Endothelial cell of umbilical vein (primary cell): ENCODE data around the gene EHMT1. TPM values are rescaled to one million over a fixed set of nuclear protein-coding genes. Genes with fewer than 3 reads are reported as not detected.

ENCODE experiments used
- BruUV-seq: library from RNA; stranded (reverse); fragments of 400-500 nt; replicated peaks from 2 replicates; lab custom pipeline; 2021; lab: Mats Ljungman, UMichigan
- CTCF ChIA-PET: fragments of 300-600, 350-600 bp; sonication (Branson Sonifier 250); formaldehyde crosslinking; loops from one replicate; lab custom pipeline; 2021; ENCODE audit warnings: antibody characterized with exemption, inconsistent platforms; lab: Charles Lee
- POLR2A ChIA-PET: fragments of 300-600, 350-600 bp; sonication (Branson Sonifier 250); formaldehyde crosslinking; loops from one replicate; lab custom pipeline; 2021; ENCODE audit warnings: antibody characterized with exemption, inconsistent platforms; lab: Charles Lee
- DNase-seq: peaks from one replicate; pipeline ENCODE4 v3.0.0-alpha.2; 2011; ENCODE audit warnings: low read depth, low spot score
- FAIRE-seq: peaks from 2 replicates; lab custom pipeline; 2011; peaks lifted over from hg19 to GRCh38; lab: Jason Lieb, UNC
- H2AFZ ChIP-seq: 2 replicates; pipeline ENCODE4 v1.6.0; 2012; ENCODE audit warnings: low read depth, low read length, control low read depth, inconsistent platforms
- H3K27ac ChIP-seq: 2 replicates; pipeline ENCODE4 v1.5.1; 2011; ENCODE audit warnings: low read depth, mild to moderate bottlenecking, control low read depth, low read length, moderate library complexity; ENCODE audit not compliant: insufficient read depth
- H3K27me3 ChIP-seq, 2 experiments: 2 replicates each; pipeline versions ENCODE4 v1.6.0 to v1.6.1; 2011; ENCODE audit warnings: low read length in 2 of 2, mixed read lengths in 1 of 2; ENCODE audit not compliant: control insufficient read depth in 2 of 2, insufficient read depth in 2 of 2
- H3K36me3 ChIP-seq, 2 experiments: 2 replicates in 1 of 2; 3 replicates in 1 of 2; pipeline ENCODE4 v1.5.1; 2011; ENCODE audit warnings: low read length in 2 of 2, mild to moderate bottlenecking in 1 of 2, moderate library complexity in 1 of 2; ENCODE audit not compliant: control insufficient read depth in 2 of 2, insufficient read depth in 2 of 2; ENCODE audit errors: extremely low read depth in 1 of 2
- H3K4me1 ChIP-seq: 3 replicates; pipeline ENCODE4 v1.5.1; 2011; ENCODE audit warnings: mild to moderate bottlenecking, low read length; ENCODE audit not compliant: control insufficient read depth, insufficient read depth; ENCODE audit errors: extremely low read depth
- H3K4me2 ChIP-seq: 2 replicates; pipeline ENCODE4 v1.6.1; 2011; ENCODE audit warnings: low read length, control low read depth, mixed read lengths; ENCODE audit not compliant: insufficient read depth
- H3K4me3 ChIP-seq, 3 experiments: fragments of 200-600 bp in 1 of 3; sonication (generic), shearing (Covaris generic) in 1 of 3; replicated peaks in 1 of 3; 2 replicates each; pipeline ENCODE4 v1.5.1; 2011 to 2016; ENCODE audit warnings: control low read depth in 3 of 3, low read length in 3 of 3, mild to moderate bottlenecking in 2 of 3, inconsistent platforms in 1 of 3, low read depth in 1 of 3, moderate library complexity in 1 of 3; ENCODE audit not compliant: insufficient read depth in 1 of 3
- H3K79me2 ChIP-seq: 2 replicates; pipeline ENCODE4 v1.6.0; 2012; ENCODE audit warnings: low read length, inconsistent platforms; ENCODE audit not compliant: control insufficient read depth, insufficient read depth
- H3K9ac ChIP-seq: replicated peaks from 2 replicates; pipeline ENCODE3; 2011; ENCODE audit warnings: low read length, control low read depth; ENCODE audit not compliant: insufficient read depth; ENCODE audit errors: extremely low read depth
- H3K9me1 ChIP-seq: replicated peaks from 3 replicates; pipeline ENCODE4 v1.6.0; 2011; ENCODE audit warnings: mild to moderate bottlenecking, low read length; ENCODE audit not compliant: control insufficient read depth, insufficient read depth; ENCODE audit errors: extremely low read depth
- H3K9me3 ChIP-seq: replicated peaks from 2 replicates; pipeline ENCODE4 v1.5.1; 2012; ENCODE audit warnings: low read length, inconsistent platforms; ENCODE audit not compliant: control insufficient read depth, insufficient read depth
- H4K20me1 ChIP-seq: replicated peaks from 2 replicates; pipeline ENCODE3; 2011; ENCODE audit warnings: mild to moderate bottlenecking, low read length; ENCODE audit not compliant: control insufficient read depth, insufficient read depth; ENCODE audit errors: extremely low read depth
- CTCF ChIP-seq, 2 donors: IDR thresholded peaks; 1 replicate in 1 of 2; 2 replicates in 1 of 2; pipeline ENCODE4 v1.5.1; 2011; ENCODE audit warnings: low read length in 2 of 2, mild to moderate bottlenecking in 2 of 2, moderate library complexity in 2 of 2, control low read depth in 1 of 2, inconsistent platforms in 1 of 2, low read depth in 1 of 2; ENCODE audit not compliant: insufficient read depth in 1 of 2; ENCODE audit errors: extremely low read depth in 1 of 2
- EZH2 ChIP-seq: IDR thresholded peaks from 2 replicates; pipeline ENCODE4 v1.6.1; 2012; ENCODE audit warnings: borderline replicate concordance, low read depth, mild to moderate bottlenecking, moderate library complexity, low read length, inconsistent platforms; ENCODE audit not compliant: severe bottlenecking
- FOS ChIP-seq: IDR thresholded peaks from 2 replicates; pipeline ENCODE4 v1.6.1; 2011; ENCODE audit warnings: mild to moderate bottlenecking, low read length, moderate library complexity, borderline replicate concordance; ENCODE audit not compliant: insufficient read depth
- GATA2 ChIP-seq: IDR thresholded peaks from 2 replicates; pipeline ENCODE4 v1.7.0; 2011; ENCODE audit warnings: low read depth, mild to moderate bottlenecking, moderate library complexity, mixed read lengths, low read length; ENCODE audit not compliant: insufficient read length, insufficient read depth
- JUN ChIP-seq: IDR thresholded peaks from 2 replicates; pipeline ENCODE4 v1.6.1; 2011; ENCODE audit warnings: borderline replicate concordance, low read depth; ENCODE audit not compliant: insufficient read length, insufficient read depth
- MYC ChIP-seq: IDR thresholded peaks from one replicate; pipeline ENCODE4 v1.6.1; 2011; ENCODE audit warnings: mild to moderate bottlenecking, low read depth, low read length
- POLR2AphosphoS5 ChIP-seq: IDR thresholded peaks from 2 replicates; pipeline ENCODE4 v1.6.1; 2012; ENCODE audit warnings: low read depth, mild to moderate bottlenecking, control low read depth, low read length, moderate library complexity; ENCODE audit not compliant: insufficient read depth
- dilution Hi-C: fragments of 300-500 bp; cut with MboI; formaldehyde crosslinking; loops from one replicate; pipeline ENCODE4 v1.15.0; 2019; ENCODE audit warnings: low sequenced_read_pairs; ENCODE audit not compliant: extremely low pct_ligation_motif_present
- intact Hi-C: fragments of 100-400 bp; cut with micrococcal nuclease; formaldehyde crosslinking; loops from one replicate; pipeline ENCODE4 v1.10.0; 2022
- polyA plus RNA-seq, 4 experiments: library from polyadenylated mRNA; depleted of rRNA in 3 of 4; stranded (reverse) in 3 of 4; unstranded in 1 of 4; fragments of >200 nt; gene quantifications; 2 replicates each; pipeline versions ENCODE4 v1.2.1 to v1.2.3, GENCODE V29; 2011 to 2012; ENCODE audit warnings: missing spikeins in 1 of 4
- total RNA-seq: library from RNA; stranded (reverse); gene quantifications from 2 replicates; pipeline ENCODE4 v1.2.3, GENCODE V29; 2021
- TF ChIP-seq, protein P1 (sequence below): IDR thresholded peaks from 2 replicates; pipeline ENCODE4 v1.6.1; 2011; ENCODE audit not compliant: insufficient read depth, insufficient read length

Gene EHMT1
- total and polyA plus RNA-seq, 2 donors (not counting 3 experiments of a cell fraction or from before 2014, with no cell fraction given): 48.2 to 104 TPM

DNA sequence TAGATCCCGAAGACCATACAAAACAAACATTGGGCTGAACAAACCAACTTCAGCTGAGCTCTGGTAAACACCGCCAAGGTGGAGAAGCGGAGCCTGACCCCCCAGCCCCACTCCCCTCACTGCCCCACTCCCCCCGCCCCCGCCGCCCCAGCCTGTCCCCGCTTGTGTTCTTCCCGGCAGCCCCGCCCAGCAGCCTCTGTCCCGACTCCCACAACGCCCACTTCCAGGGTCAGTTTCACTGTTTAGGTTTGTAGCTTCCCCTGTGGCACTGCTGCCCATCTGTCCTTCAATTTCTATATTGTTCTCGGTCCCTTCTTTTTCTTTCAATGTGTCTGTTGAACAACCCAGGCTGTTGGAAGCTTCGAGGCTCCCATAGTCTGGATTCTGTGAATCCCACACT is 146.7 kb downstream of the EHMT1 start:
- no TSS peak for BruUV-seq
- H3K4me1 ChIP-seq: no peaks in the 10 kb centered on the region
- FAIRE-seq (no peak), DNase-seq (no peak)
- no peak overlapping the region for H3K27ac ChIP-seq
- no peaks in the 10 kb centered on the region for H4K20me1 ChIP-seq
- no peak overlapping the region for H2AFZ ChIP-seq
- ChIA-PET POLR2A (no interaction called here), CTCF (interaction anchor here (1.2 to 1.6 kb wide), 2 partner anchors 33 to 93 kb away, joined by 3 to 4 read pairs; no protein-coding TSS in a partner anchor)
- intact Hi-C loops (no loop called here), dilution Hi-C loops (no loop called here)
- peaks cover 5 to 28% of the 10 kb centered on the region in 2 experiments for H3K36me3 ChIP-seq
- no peak overlapping the region for H3K9ac ChIP-seq
- no peak overlapping the region for H3K4me3 ChIP-seq
- no peaks in the 10 kb centered on the region for H3K9me3 ChIP-seq
- H3K4me2 ChIP-seq: no peak overlapping the region
- no peaks in the 10 kb centered on the region for H3K79me2 ChIP-seq
- no peaks in the 10 kb centered on the region for H3K27me3 ChIP-seq
- TF ChIP-seq MYC (no peak), JUN (no peak), EZH2 (no peak), CTCF (IDR thresholded peaks at IDR 0.05; ENCODE audit: extremely low read depth in 1 of 2, insufficient read depth in 1 of 2, low read depth in 1 of 2, low read length in 2 of 2) (no peak), GATA2 (no peak), POLR2AphosphoS5 (no peak), FOS (no peak)
- TF ChIP-seq, protein P1, sequence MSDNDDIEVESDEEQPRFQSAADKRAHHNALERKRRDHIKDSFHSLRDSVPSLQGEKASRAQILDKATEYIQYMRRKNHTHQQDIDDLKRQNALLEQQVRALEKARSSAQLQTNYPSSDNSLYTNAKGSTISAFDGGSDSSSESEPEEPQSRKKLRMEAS: no peak
- H3K9me1 ChIP-seq: no peaks in the 10 kb centered on the region
